ENCODE results near the gene POLR1A. TPM values are rescaled to one million over a fixed set of nuclear protein-coding genes. Genes with fewer than 3 reads are reported as not detected.

Gene POLR1A
- total and polyA plus RNA-seq, 2 donors (not counting 3 experiments of a cell fraction or from before 2014, with no cell fraction given), result 7.6 to 40.7 TPM

- H3K4me2 ChIP-seq (ENCODE audit: insufficient read depth, low read length), result no peak overlapping the region
- H2AFZ ChIP-seq (ENCODE audit: low read depth, low read length), result no peak overlapping the region
- H3K9ac ChIP-seq (replicated peaks; ENCODE audit: extremely low read depth, insufficient read depth, low read length), result no peak overlapping the region
- TF ChIP-seq MYC (IDR thresholded peaks at IDR 0.05; ENCODE audit: low read depth, low read length) (no peak), GATA2 (IDR thresholded peaks at IDR 0.05; ENCODE audit: insufficient read depth, insufficient read length, low read depth, low read length) (no peak), POLR2A (IDR thresholded peaks at IDR 0.05; ENCODE audit: low read depth, low read length) (no peak), JUN (IDR thresholded peaks at IDR 0.05; ENCODE audit: borderline replicate concordance, insufficient read depth, insufficient read length, low read depth) (no peak), EZH2 (IDR thresholded peaks at IDR 0.05; ENCODE audit: borderline replicate concordance, low read depth, low read length, severe bottlenecking) (no peak), MAX (IDR thresholded peaks at IDR 0.05; ENCODE audit: insufficient read depth, insufficient read length) (no peak), POLR2AphosphoS5 (IDR thresholded peaks at IDR 0.05; ENCODE audit: insufficient read depth, low read depth, low read length) (no peak), FOS (IDR thresholded peaks at IDR 0.05; ENCODE audit: borderline replicate concordance, insufficient read depth, low read length) (no peak)
- TF ChIP-seq, protein P1, sequence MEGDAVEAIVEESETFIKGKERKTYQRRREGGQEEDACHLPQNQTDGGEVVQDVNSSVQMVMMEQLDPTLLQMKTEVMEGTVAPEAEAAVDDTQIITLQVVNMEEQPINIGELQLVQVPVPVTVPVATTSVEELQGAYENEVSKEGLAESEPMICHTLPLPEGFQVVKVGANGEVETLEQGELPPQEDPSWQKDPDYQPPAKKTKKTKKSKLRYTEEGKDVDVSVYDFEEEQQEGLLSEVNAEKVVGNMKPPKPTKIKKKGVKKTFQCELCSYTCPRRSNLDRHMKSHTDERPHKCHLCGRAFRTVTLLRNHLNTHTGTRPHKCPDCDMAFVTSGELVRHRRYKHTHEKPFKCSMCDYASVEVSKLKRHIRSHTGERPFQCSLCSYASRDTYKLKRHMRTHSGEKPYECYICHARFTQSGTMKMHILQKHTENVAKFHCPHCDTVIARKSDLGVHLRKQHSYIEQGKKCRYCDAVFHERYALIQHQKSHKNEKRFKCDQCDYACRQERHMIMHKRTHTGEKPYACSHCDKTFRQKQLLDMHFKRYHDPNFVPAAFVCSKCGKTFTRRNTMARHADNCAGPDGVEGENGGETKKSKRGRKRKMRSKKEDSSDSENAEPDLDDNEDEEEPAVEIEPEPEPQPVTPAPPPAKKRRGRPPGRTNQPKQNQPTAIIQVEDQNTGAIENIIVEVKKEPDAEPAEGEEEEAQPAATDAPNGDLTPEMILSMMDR (IDR thresholded peaks at IDR 0.05; ENCODE audit: extremely low read depth in 1 of 2, insufficient read depth in 1 of 2, low read depth in 1 of 2, low read length in 2 of 2), result no peak
- intact Hi-C loops (cut with micrococcal nuclease) (no loop called here), dilution Hi-C loops (cut with MboI; ENCODE audit: extremely low pct_ligation_motif_present, low sequenced_read_pairs) (no loop called here)
- no peak overlapping the region for H3K27ac ChIP-seq (ENCODE audit: insufficient read depth, low read depth, low read length)
- no peaks in the 10 kb centered on the region for H3K36me3 ChIP-seq (ENCODE audit: control insufficient read depth in 2 of 2, extremely low read depth in 1 of 2, insufficient read depth in 2 of 2, low read length in 2 of 2)
- H3K9me3 ChIP-seq (replicated peaks; ENCODE audit: control insufficient read depth, insufficient read depth, low read length), result no peaks in the 10 kb centered on the region
- DNase-seq (ENCODE audit: low read depth, low spot score) (no peak), FAIRE-seq (no peak)
- no peak overlapping the region for H3K4me3 ChIP-seq (replicated peaks in 1 of 3; ENCODE audit: insufficient read depth in 1 of 3, low read depth in 1 of 3, low read length in 3 of 3)
- H3K4me1 ChIP-seq (ENCODE audit: control insufficient read depth, extremely low read depth, insufficient read depth, low read length), result peaks cover 11% of the 10 kb centered on the region
- H4K20me1 ChIP-seq (replicated peaks; ENCODE audit: control insufficient read depth, extremely low read depth, insufficient read depth, low read length), result no peaks in the 10 kb centered on the region
- CTCF ChIA-PET, result no interaction called here
- POLR2A ChIA-PET, result no interaction called here
- no peaks in the 10 kb centered on the region for H3K79me2 ChIP-seq (ENCODE audit: control insufficient read depth, insufficient read depth, low read length)
- BruUV-seq (replicated peaks), result no TSS peak
- no peaks in the 10 kb centered on the region for H3K9me1 ChIP-seq (replicated peaks; ENCODE audit: control insufficient read depth, extremely low read depth, insufficient read depth, low read length)
- H3K27me3 ChIP-seq (ENCODE audit: control insufficient read depth in 2 of 2, insufficient read depth in 2 of 2, low read length in 2 of 2), result no peaks in the 10 kb centered on the region
These were observed 109.8 kb downstream of the POLR1A start for GRCh38 chr2:85995648-85996529.

Data from endothelial cell of umbilical vein (primary cell).